GM12875 (cell line): ENCODE data around the gene HTR3A.

Experiments used
- H3K4me3 ChIP-seq: one replicate; pipeline ENCODE4 v1.5.1; 2011; ENCODE audit warnings: low read depth, low read length, control low read depth
- CTCF ChIP-seq: IDR thresholded peaks from 2 replicates; pipeline ENCODE4 v1.5.1; 2011; ENCODE audit warnings: low read depth, mild to moderate bottlenecking, control low read depth, inconsistent platforms, low read length, moderate library complexity, borderline replicate concordance; ENCODE audit not compliant: insufficient read depth

The HTR3A gene

GRCh38 chr11:114036958-114037357, 62.0 kb downstream of the HTR3A start:
- TF ChIP-seq CTCF, result no peak
- no peak overlapping the region for H3K4me3 ChIP-seq

- no peak overlapping the region for H3K4me3 ChIP-seq
- TF ChIP-seq CTCF, result no peak
Measured at GRCh38 chr11:114039551-114039950, 64.6 kb downstream of the HTR3A start.
